ENCODE measurements around the gene EIF5AL1.
A peak's percentile ranks its signal among the peaks of the same experiment; 100 is the strongest.

The EIF5AL1 gene

GRCh38 chr10:79561257-79561656, 48.9 kb downstream of the EIF5AL1 start:
- DNase-seq: no peak

DNA sequence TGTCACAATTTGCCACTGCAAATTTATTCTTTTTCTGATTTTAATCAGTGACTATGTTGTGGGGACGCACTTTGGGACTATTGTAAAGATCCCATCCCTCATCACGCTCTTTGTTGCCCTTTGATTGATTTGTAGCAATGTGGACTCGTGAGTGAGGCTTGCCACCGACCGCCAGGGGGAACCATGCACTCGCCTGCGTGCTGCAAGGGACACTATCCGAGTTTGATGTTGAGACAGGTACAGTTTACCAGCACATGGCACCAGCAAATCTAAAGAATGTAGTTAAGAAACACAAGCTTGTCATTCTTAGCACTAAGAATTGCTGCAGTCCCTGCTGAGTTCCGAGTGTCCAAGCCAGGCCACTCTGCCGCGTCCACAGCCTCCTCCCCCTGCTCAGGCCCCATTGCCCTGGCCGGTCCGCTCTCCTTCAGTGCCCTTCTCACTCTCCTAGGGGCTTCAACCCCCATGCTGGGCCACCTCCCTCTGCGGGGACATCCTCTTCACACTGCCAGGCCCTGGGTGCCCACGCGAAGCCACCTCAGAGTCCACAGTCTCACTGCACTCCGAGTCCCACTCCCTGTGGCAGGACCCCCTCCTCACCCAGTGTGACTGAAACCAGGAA, 49.9 kb downstream of the EIF5AL1 start:
- peak; percentile 65 for DNase-seq

- no peak for DNase-seq
Observed at GRCh38 chr10:79563426-79563825, 51.1 kb downstream of the EIF5AL1 start.

Data from CD4-positive, alpha-beta T cell treated with Interleukin-17A for 4 hours (primary cell).